A673 (cell line): ENCODE data around the gene SUPT3H. TPM values are rescaled to one million over a fixed set of nuclear protein-coding genes. Genes with fewer than 3 reads are reported as not detected.

Source experiments
- BruUV-seq: library from RNA; stranded (reverse); fragments of 400-500 nt; replicated peaks from 2 replicates; lab custom pipeline; 2021; lab: Mats Ljungman, UMichigan
- CTCF ChIA-PET: fragments of 300-600 bp; sonication (Branson Sonifier 250); formaldehyde crosslinking; loops from one replicate; lab custom pipeline; 2022; ENCODE audit warnings: antibody characterized with exemption; lab: Charles Lee
- POLR2A ChIA-PET: fragments of 300-600 bp; sonication (Branson Sonifier 250); formaldehyde crosslinking; loops from one replicate; lab custom pipeline; 2022; ENCODE audit warnings: antibody characterized with exemption; ENCODE audit not compliant: low non-redundant PET; lab: Charles Lee
- DNase-seq: peaks from one replicate; pipeline ENCODE4 v3.0.0-alpha.2; 2015; ENCODE audit warnings: low spot score
- H3K27ac ChIP-seq: fragments of 200-600 bp; sonication (generic); 2 replicates; pipeline ENCODE4 v1.5.1; 2016; ENCODE audit warnings: mixed run types, low read depth, mild to moderate bottlenecking, mixed read lengths, antibody characterized with exemption, low read length; ENCODE audit not compliant: poor library complexity, severe bottlenecking
- H3K27me3 ChIP-seq: fragments of 200-600 bp; sonication (generic); replicated peaks from 2 replicates; pipeline ENCODE4 v1.6.1; 2017; ENCODE audit warnings: mixed run types, low read depth, mild to moderate bottlenecking, mixed read lengths, antibody characterized with exemption, low read length; ENCODE audit not compliant: insufficient read depth, poor library complexity
- H3K36me3 ChIP-seq: fragments of 200-600 bp; sonication (generic); 2 replicates; pipeline ENCODE4 v1.6.1; 2016; ENCODE audit warnings: mixed run types, mild to moderate bottlenecking, mixed read lengths, antibody characterized with exemption, low read length; ENCODE audit not compliant: insufficient read depth, poor library complexity, severe bottlenecking
- H3K4me1 ChIP-seq: fragments of 200-600 bp; sonication (generic); 2 replicates; pipeline ENCODE4 v1.6.1; 2017; ENCODE audit warnings: mixed run types, mild to moderate bottlenecking, mixed read lengths, antibody characterized with exemption, low read length; ENCODE audit not compliant: insufficient read depth, poor library complexity, severe bottlenecking
- H3K4me3 ChIP-seq: fragments of 200-600 bp; sonication (generic); 2 replicates; pipeline ENCODE4 v1.5.1; 2016; ENCODE audit warnings: low read depth, mixed run types, mild to moderate bottlenecking, mixed read lengths, low read length; ENCODE audit not compliant: poor library complexity, severe bottlenecking
- H3K9me3 ChIP-seq: fragments of 200-600 bp; sonication (generic); 2 replicates; pipeline ENCODE4 v1.6.1; 2016; ENCODE audit warnings: mixed run types, low read depth, mild to moderate bottlenecking, mixed read lengths, antibody characterized with exemption, low read length; ENCODE audit not compliant: poor library complexity, severe bottlenecking
- EZH2 ChIP-seq: fragments of 200-600 bp; sonication (generic); IDR thresholded peaks from 2 replicates; pipeline ENCODE4 v1.6.1; 2017; ENCODE audit warnings: borderline replicate concordance, low read depth, mild to moderate bottlenecking, mixed read lengths, antibody characterized with exemption, low read length; ENCODE audit not compliant: poor library complexity, severe bottlenecking
- intact Hi-C: fragments of 100-400 bp; cut with micrococcal nuclease; formaldehyde crosslinking; loops from one replicate; pipeline ENCODE4 v1.10.0; 2022; ENCODE audit not compliant: unreplicated experiment
- total RNA-seq: library from RNA; stranded (reverse); gene quantifications from 2 replicates; pipeline ENCODE4 v1.2.3, GENCODE V29; 2021
- TF ChIP-seq, protein P1 (sequence below): fragments of 300-800, 200-600 bp; sonication (generic); conservative IDR thresholded peaks from 2 replicates; pipeline ENCODE4 v1.5.1; 2017; ENCODE audit warnings: low read depth, mild to moderate bottlenecking, antibody characterized with exemption, low read length, moderate library complexity, mixed read lengths

SUPT3H gene
- total RNA-seq, 1 experiment from 2014 or later, result 10.8 TPM

- Histone ChIP-seq H3K27ac (no peak overlapping the region), H3K9me3 (no peaks in the 10 kb centered on the region), H3K4me1 (no peaks in the 10 kb centered on the region), H3K36me3 (no peaks in the 10 kb centered on the region), H3K4me3 (no peak overlapping the region), H3K27me3 (no peaks in the 10 kb centered on the region)
- POLR2A ChIA-PET, result no interaction called here
- no TSS peak for BruUV-seq
- intact Hi-C loops, result no loop called here
- DNase-seq, result no peak
- CTCF ChIA-PET, result no interaction called here
- no peak for TF ChIP-seq EZH2
- TF ChIP-seq, protein P1, sequence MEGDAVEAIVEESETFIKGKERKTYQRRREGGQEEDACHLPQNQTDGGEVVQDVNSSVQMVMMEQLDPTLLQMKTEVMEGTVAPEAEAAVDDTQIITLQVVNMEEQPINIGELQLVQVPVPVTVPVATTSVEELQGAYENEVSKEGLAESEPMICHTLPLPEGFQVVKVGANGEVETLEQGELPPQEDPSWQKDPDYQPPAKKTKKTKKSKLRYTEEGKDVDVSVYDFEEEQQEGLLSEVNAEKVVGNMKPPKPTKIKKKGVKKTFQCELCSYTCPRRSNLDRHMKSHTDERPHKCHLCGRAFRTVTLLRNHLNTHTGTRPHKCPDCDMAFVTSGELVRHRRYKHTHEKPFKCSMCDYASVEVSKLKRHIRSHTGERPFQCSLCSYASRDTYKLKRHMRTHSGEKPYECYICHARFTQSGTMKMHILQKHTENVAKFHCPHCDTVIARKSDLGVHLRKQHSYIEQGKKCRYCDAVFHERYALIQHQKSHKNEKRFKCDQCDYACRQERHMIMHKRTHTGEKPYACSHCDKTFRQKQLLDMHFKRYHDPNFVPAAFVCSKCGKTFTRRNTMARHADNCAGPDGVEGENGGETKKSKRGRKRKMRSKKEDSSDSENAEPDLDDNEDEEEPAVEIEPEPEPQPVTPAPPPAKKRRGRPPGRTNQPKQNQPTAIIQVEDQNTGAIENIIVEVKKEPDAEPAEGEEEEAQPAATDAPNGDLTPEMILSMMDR, result no peak
Measured at GRCh38 chr6:44785130-44785529, 592.6 kb downstream of the SUPT3H start.

- Histone ChIP-seq H3K27ac (no peak overlapping the region), H3K27me3 (no peaks in the 10 kb centered on the region), H3K4me1 (no peaks in the 10 kb centered on the region), H3K4me3 (no peak overlapping the region), H3K9me3 (no peaks in the 10 kb centered on the region), H3K36me3 (no peaks in the 10 kb centered on the region)
- intact Hi-C loops, result no loop called here
- POLR2A ChIA-PET, result no interaction called here
- CTCF ChIA-PET, result no interaction called here
- no peak for DNase-seq
- TF ChIP-seq, protein P1, result no peak
- no peak for TF ChIP-seq EZH2
- BruUV-seq, result no TSS peak
Measured at GRCh38 chr6:44784195-44784594, 593.5 kb downstream of the SUPT3H start.

DNA sequence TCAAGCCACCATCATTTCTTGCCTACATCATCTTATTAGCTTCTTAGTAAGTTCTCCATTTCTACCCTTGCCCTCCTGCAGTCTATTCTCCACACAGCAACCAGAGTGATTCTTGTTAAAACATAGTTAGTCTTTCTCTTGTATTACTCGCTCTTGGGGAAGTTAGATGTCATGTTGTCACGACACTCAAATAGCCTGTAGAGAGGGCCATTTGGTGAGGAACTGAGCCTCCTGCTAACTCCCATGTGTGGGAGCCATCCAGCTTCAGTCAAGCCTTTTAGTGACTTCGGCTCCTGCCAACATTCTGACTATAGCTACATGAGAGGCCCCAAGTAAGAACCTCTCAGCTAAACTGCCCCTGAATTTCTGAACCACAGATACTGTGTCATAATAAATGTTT lies 594.8 kb downstream of the SUPT3H start:
- no TSS peak for BruUV-seq
- no peak overlapping the region for H3K27ac ChIP-seq
- CTCF ChIA-PET, result no interaction called here
- POLR2A ChIA-PET, result no interaction called here
- intact Hi-C loops, result no loop called here
- no peaks in the 10 kb centered on the region for H3K27me3 ChIP-seq
- no peaks in the 10 kb centered on the region for H3K36me3 ChIP-seq
- DNase-seq, result no peak
- no peaks in the 10 kb centered on the region for H3K9me3 ChIP-seq
- no peak for TF ChIP-seq EZH2
- TF ChIP-seq, protein P1, result no peak
- H3K4me3 ChIP-seq, result no peak overlapping the region
- no peaks in the 10 kb centered on the region for H3K4me1 ChIP-seq
